H1 (cell line): ENCODE data around the gene LNPEP. TPM values are rescaled to one million over a fixed set of nuclear protein-coding genes. Genes with fewer than 3 reads are reported as not detected.

ENCODE experiments used
- CTCF ChIA-PET: fragments of 300-600 bp; sonication (Branson Sonifier 250); formaldehyde crosslinking; loops from one replicate; lab custom pipeline; 2021; ENCODE audit not compliant: partially characterized antibody; lab: Charles Lee
- POLR2A ChIA-PET: fragments of 300-600 bp; sonication (Branson Sonifier 250); formaldehyde crosslinking; loops from one replicate; lab custom pipeline; 2021; ENCODE audit warnings: inconsistent platforms; ENCODE audit not compliant: partially characterized antibody; lab: Charles Lee
- DNase-seq, 2 experiments: peaks; one replicate each; pipeline versions ENCODE4 v3.0.0 to v3.0.0-alpha.2; 2010 to 2022; ENCODE audit warnings: low spot score in 2 of 2, low read depth in 1 of 2, mixed read lengths in 1 of 2
- FAIRE-seq: peaks from 2 replicates; lab custom pipeline; 2011; peaks lifted over from hg19 to GRCh38; lab: Jason Lieb, UNC
- H2AFZ ChIP-seq: 2 replicates; pipeline ENCODE4 v1.8.1; 2012; ENCODE audit warnings: low read length, inconsistent platforms
- H2AK5ac ChIP-seq: 2 replicates; pipeline ENCODE4 v1.6.1; 2013; ENCODE audit warnings: low read depth, low read length
- H2BK120ac ChIP-seq: replicated peaks from 2 replicates; pipeline ENCODE3; 2013; ENCODE audit warnings: low read depth, low read length, inconsistent platforms
- H2BK12ac ChIP-seq: 2 replicates; pipeline ENCODE4 v1.6.1; 2013; ENCODE audit warnings: low read depth, low read length
- H2BK15ac ChIP-seq: 2 replicates; pipeline ENCODE4 v1.6.1; 2013; ENCODE audit warnings: low read length
- H2BK20ac ChIP-seq: 2 replicates; pipeline ENCODE4 v1.6.1; 2013; ENCODE audit warnings: low read length
- H2BK5ac ChIP-seq: 2 replicates; pipeline ENCODE4 v1.6.1; 2013; ENCODE audit warnings: low read depth, low read length
- H3K14ac ChIP-seq: 2 replicates; pipeline ENCODE4 v1.6.1; 2013; ENCODE audit warnings: inconsistent platforms; ENCODE audit not compliant: insufficient read length
- H3K18ac ChIP-seq: 2 replicates; pipeline ENCODE4 v1.6.1; 2013; ENCODE audit warnings: low read length; ENCODE audit errors: extremely low read depth
- H3K23ac ChIP-seq: 2 replicates; pipeline ENCODE4 v1.6.1; 2013; ENCODE audit warnings: inconsistent platforms; ENCODE audit not compliant: insufficient read length
- H3K23me2 ChIP-seq: 2 replicates; pipeline ENCODE4 v1.6.1; 2013; ENCODE audit warnings: low read depth, low read length
- H3K27ac ChIP-seq: 2 replicates; pipeline ENCODE4 v1.6.1; 2011; ENCODE audit warnings: low read depth, low read length, inconsistent platforms
- H3K27me3 ChIP-seq, 4 experiments: replicated peaks in 1 of 4; 1 replicate in 1 of 4; 2 replicates in 3 of 4; pipeline versions ENCODE4 v1.6.1 to v1.8.1; 2011 to 2013; ENCODE audit warnings: low read length in 3 of 4, mild to moderate bottlenecking in 3 of 4, inconsistent platforms in 2 of 4, mixed read lengths in 2 of 4, moderate library complexity in 1 of 4; ENCODE audit not compliant: control insufficient read depth in 3 of 4, insufficient read depth in 3 of 4; ENCODE audit errors: extremely low read depth in 1 of 4
- H3K36me3 ChIP-seq, 4 experiments: 2 replicates each; pipeline versions ENCODE4 v1.6.1 to v1.8.1; 2011 to 2013; ENCODE audit warnings: mild to moderate bottlenecking in 4 of 4, low read length in 3 of 4, moderate library complexity in 2 of 4, control low read depth in 1 of 4, inconsistent platforms in 1 of 4; ENCODE audit not compliant: insufficient read depth in 4 of 4, control insufficient read depth in 2 of 4
- H3K4ac ChIP-seq: replicated peaks from 2 replicates; pipeline ENCODE3; 2013; ENCODE audit warnings: low read length, low read depth, mixed read lengths, inconsistent platforms; ENCODE audit not compliant: insufficient read length
- H3K4me1 ChIP-seq, 4 experiments: replicated peaks in 1 of 4; 1 replicate in 1 of 4; 2 replicates in 3 of 4; pipeline versions ENCODE4 v1.6.1 to v1.8.1; 2011 to 2013; ENCODE audit warnings: low read length in 3 of 4, inconsistent platforms in 2 of 4, mixed read lengths in 1 of 4; ENCODE audit not compliant: insufficient read depth in 4 of 4, control insufficient read depth in 3 of 4
- H3K4me2 ChIP-seq, 2 experiments: 2 replicates each; pipeline versions ENCODE4 v1.6.1 to v1.8.1; 2011 to 2013; ENCODE audit warnings: low read depth in 2 of 2, low read length in 2 of 2, control low read depth in 1 of 2, inconsistent platforms in 1 of 2, mild to moderate bottlenecking in 1 of 2; ENCODE audit not compliant: insufficient read depth in 1 of 2
- H3K4me3 ChIP-seq, 4 experiments: fragments of 200-600, 300-600 bp in 1 of 4; sonication (generic), shearing (Covaris generic), sonication (Bioruptor Twin) in 1 of 4; 2 replicates each; pipeline versions ENCODE4 v1.5.1 to v1.8.1; 2011 to 2016; ENCODE audit warnings: low read length in 4 of 4, low read depth in 3 of 4, control low read depth in 2 of 4, inconsistent platforms in 2 of 4, mild to moderate bottlenecking in 2 of 4, mixed read lengths in 1 of 4, moderate library complexity in 1 of 4; ENCODE audit not compliant: insufficient read depth in 2 of 4; ENCODE audit errors: extremely low read depth in 1 of 4
- H3K56ac ChIP-seq: replicated peaks from 2 replicates; pipeline ENCODE3; 2013; ENCODE audit warnings: low read depth, mild to moderate bottlenecking, mixed read lengths, low read length, inconsistent platforms; ENCODE audit not compliant: insufficient read length
- H3K79me1 ChIP-seq: 2 replicates; pipeline ENCODE4 v1.6.1; 2013; ENCODE audit warnings: low read depth, low read length, control low read depth
- H3K79me2 ChIP-seq, 2 experiments: 2 replicates each; pipeline versions ENCODE4 v1.6.1 to v1.8.1; 2012 to 2013; ENCODE audit warnings: low read length in 2 of 2, mild to moderate bottlenecking in 2 of 2, inconsistent platforms in 1 of 2; ENCODE audit not compliant: insufficient read depth in 2 of 2, control insufficient read depth in 1 of 2
- H3K9ac ChIP-seq, 4 experiments: replicated peaks in 1 of 4; 1 replicate in 1 of 4; 2 replicates in 3 of 4; pipeline versions ENCODE4 v1.6.1 to v1.8.1; 2011 to 2013; ENCODE audit warnings: low read depth in 3 of 4, low read length in 3 of 4, control low read depth in 2 of 4, mild to moderate bottlenecking in 2 of 4, moderate library complexity in 2 of 4, inconsistent platforms in 1 of 4; ENCODE audit errors: extremely low read depth in 1 of 4
- H3K9me3 ChIP-seq, 2 experiments: 2 replicates each; pipeline versions ENCODE4 v1.6.1 to v1.8.1; 2012 to 2013; ENCODE audit warnings: mild to moderate bottlenecking in 2 of 2, moderate library complexity in 2 of 2, control low read depth in 1 of 2, inconsistent platforms in 1 of 2, low read depth in 1 of 2, low read length in 1 of 2, mixed read lengths in 1 of 2; ENCODE audit not compliant: insufficient read depth in 2 of 2
- H4K20me1 ChIP-seq, 2 experiments: replicated peaks in 1 of 2; 2 replicates each; pipeline versions ENCODE3 to v1.8.1; 2011 to 2013; ENCODE audit warnings: inconsistent platforms in 2 of 2, low read length in 2 of 2, mild to moderate bottlenecking in 1 of 2; ENCODE audit not compliant: insufficient read depth in 2 of 2, control insufficient read depth in 1 of 2
- H4K5ac ChIP-seq: 2 replicates; pipeline ENCODE4 v1.6.1; 2013; ENCODE audit warnings: low read length, low read depth, mixed read lengths, inconsistent platforms; ENCODE audit not compliant: insufficient read length
- H4K8ac ChIP-seq: 2 replicates; pipeline ENCODE4 v1.8.0; 2013; ENCODE audit warnings: mild to moderate bottlenecking, moderate library complexity, low read length, inconsistent platforms; ENCODE audit not compliant: insufficient read depth; ENCODE audit errors: extremely low read depth
- H4K91ac ChIP-seq: replicated peaks from 2 replicates; pipeline ENCODE3; 2013; ENCODE audit warnings: low read length, mixed read lengths, inconsistent platforms; ENCODE audit not compliant: insufficient read length
- CHD1 ChIP-seq: IDR thresholded peaks from 2 replicates; pipeline ENCODE4 v1.6.1; 2012; ENCODE audit warnings: low read depth, low read length, improper control_type of control experiment
- EGR1 ChIP-seq: IDR thresholded peaks from 2 replicates; pipeline ENCODE4 v1.6.1; 2011; ENCODE audit warnings: low read depth, low read length, borderline replicate concordance
- POLR2A ChIP-seq, 2 experiments: IDR thresholded peaks; 1 replicate in 1 of 2; 2 replicates in 1 of 2; pipeline ENCODE4 v1.6.1; 2011; ENCODE audit warnings: low read depth in 2 of 2, low read length in 2 of 2, mild to moderate bottlenecking in 2 of 2; ENCODE audit errors: control extremely low read depth in 1 of 2
- RAD21 ChIP-seq, 2 experiments: IDR thresholded peaks in 1 of 2; conservative IDR thresholded peaks in 1 of 2; 2 replicates each; pipeline ENCODE4 v1.6.1; 2011; ENCODE audit warnings: low read depth in 2 of 2, low read length in 2 of 2, improper control_type of control experiment in 1 of 2, inconsistent platforms in 1 of 2, mild to moderate bottlenecking in 1 of 2, moderate library complexity in 1 of 2
- SAP30 ChIP-seq: fragments of 300-600 bp; sonication (generic); IDR thresholded peaks from 2 replicates; pipeline ENCODE4 v1.7.1; 2012; ENCODE audit warnings: low read length, moderate library complexity, mild to moderate bottlenecking, inconsistent platforms; ENCODE audit not compliant: insufficient read depth, insufficient replicate concordance
- SIX5 ChIP-seq: IDR thresholded peaks from 2 replicates; pipeline ENCODE4 v1.6.1; 2011; ENCODE audit warnings: mild to moderate bottlenecking, low read depth, low read length
- USF2 ChIP-seq: IDR thresholded peaks from 2 replicates; pipeline ENCODE4 v1.6.1; 2011; ENCODE audit warnings: low read length, improper control_type of control experiment
- WGBS, 2 experiments: shearing (Covaris generic) in 1 of 2; methylation state at CpG; one replicate each; pipeline versions ENCODE4 v1.1.6 to v1.1.7; 2013 to 2015; ENCODE audit warnings: low lambda C conversion rate in 2 of 2, mixed read lengths in 2 of 2, inconsistent platforms in 1 of 2, low coverage in 1 of 2, missing lambda C conversion rate in 1 of 2; ENCODE audit not compliant: insufficient replicate concordance in 2 of 2, insufficient coverage in 1 of 2, insufficient read length in 1 of 2; ENCODE audit errors: extremely low coverage in 1 of 2, missing lambda C conversion rate in 1 of 2; 5-methylcytosine and 5-hydroxymethylcytosine counted together
- polyA plus RNA-seq, 7 experiments: library from polyadenylated mRNA; depleted of rRNA in 3 of 7; stranded (reverse) in 5 of 7; unstranded in 2 of 7; fragments of >200 nt in 5 of 7; fragments of 200-250 nt in 2 of 7; gene quantifications; 1 replicate in 5 of 7; 2 replicates in 1 of 7; 4 replicates in 1 of 7; pipeline versions ENCODE4 v1.2.1 to v1.2.3, GENCODE V29; 2011 to 2013; ENCODE audit warnings: missing spikeins in 2 of 7, mixed read lengths in 2 of 7
- total RNA-seq: library from RNA; stranded (reverse); fragmentation: NEBNext Ultra II Directional; extraction: Animal tissue kit (Norgen Biotek cat#: 25700); gene quantifications from 2 replicates; pipeline ENCODE4 v1.2.1, GENCODE V29; 2021

LNPEP gene
- total and polyA plus RNA-seq, 2 of the 8 experiments (the other 6 are each of a cell fraction or from before 2014, with no cell fraction given): 1.8 to 4.5 TPM

DNA sequence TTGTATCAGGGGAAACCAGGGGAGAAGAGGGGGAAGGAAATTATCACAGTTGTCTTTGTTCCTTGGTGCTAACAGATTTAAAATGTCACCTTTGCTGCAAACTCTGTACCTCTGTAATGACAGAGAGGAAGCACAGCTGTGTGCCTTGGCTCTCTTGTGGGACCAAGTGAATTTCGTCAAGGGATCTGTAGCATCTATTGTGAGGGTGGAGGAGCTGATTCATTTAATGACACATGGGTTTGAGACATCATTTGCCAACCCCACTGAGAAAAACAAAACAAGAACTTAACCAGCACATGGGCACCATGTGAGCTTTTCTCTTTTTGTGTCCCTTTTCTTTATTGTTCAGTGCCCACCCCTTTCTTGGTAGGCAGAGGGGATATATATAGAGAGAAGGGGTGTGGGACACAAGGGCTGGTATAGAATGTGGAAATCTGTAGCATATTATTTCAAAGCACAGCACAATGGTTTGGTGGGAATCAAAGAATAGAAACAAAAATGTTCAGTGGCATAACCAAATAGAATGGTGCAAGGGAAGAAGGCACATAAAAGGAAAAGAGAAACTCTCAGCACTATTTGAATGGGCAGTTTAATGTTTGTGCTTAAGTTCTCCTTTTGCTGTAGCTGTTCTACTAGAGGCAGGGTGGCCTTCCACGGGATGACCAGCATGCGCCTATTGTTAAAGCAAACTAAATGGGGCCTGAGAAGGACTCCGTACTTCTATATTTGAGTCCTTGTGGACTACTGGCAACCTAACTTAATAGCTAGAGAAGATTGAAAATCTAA lies 143.3 kb downstream of the LNPEP start:
- 86% methylated on average over 4 of the region's 4 CpGs; no CpG with 5 or more reads in 1 of the 2 experiments for WGBS, 2 experiments
- H3K56ac ChIP-seq: no peak overlapping the region
- no peaks in the 10 kb centered on the region for H3K27me3 ChIP-seq
- no peaks in the 10 kb centered on the region for H3K9me3 ChIP-seq
- H2AK5ac ChIP-seq: no peak overlapping the region
- CTCF ChIA-PET: interaction anchor here (0.6 to 1.3 kb wide), 2 partner anchors 9 to 14 kb away, joined by 3 to 4 read pairs; no protein-coding TSS in a partner anchor
- H2BK12ac ChIP-seq: no peak overlapping the region
- no peaks in the 10 kb centered on the region for H3K36me3 ChIP-seq
- no peak overlapping the region for H4K8ac ChIP-seq
- H2BK5ac ChIP-seq: no peak overlapping the region
- DNase-seq: no peak
- H3K18ac ChIP-seq: no peak overlapping the region
- no peak overlapping the region for H3K23ac ChIP-seq
- H3K4me1 ChIP-seq: no peaks in the 10 kb centered on the region
- H3K23me2 ChIP-seq: no peaks in the 10 kb centered on the region
- no peak overlapping the region for H3K9ac ChIP-seq
- H3K4me2 ChIP-seq: no peak overlapping the region
- no peak overlapping the region for H2BK20ac ChIP-seq
- no peak overlapping the region for H4K5ac ChIP-seq
- H4K20me1 ChIP-seq: no peaks in the 10 kb centered on the region
- H3K4ac ChIP-seq: no peak overlapping the region
- POLR2A ChIA-PET: no interaction called here
- no peak overlapping the region for H2BK120ac ChIP-seq
- H3K14ac ChIP-seq: no peak overlapping the region
- H2AFZ ChIP-seq: peak overlapping the region; percentile 70; the same call in 1 of the 2 replicates
- no peak overlapping the region for H2BK15ac ChIP-seq
- no peaks in the 10 kb centered on the region for H3K79me2 ChIP-seq
- no peak overlapping the region for H4K91ac ChIP-seq
- H3K4me3 ChIP-seq: no peak overlapping the region
- no peaks in the 10 kb centered on the region for H3K79me1 ChIP-seq
- FAIRE-seq: no peak
- H3K27ac ChIP-seq: no peak overlapping the region
- TF ChIP-seq CHD1: no peak
- TF ChIP-seq SIX5: no peak
- no peak for TF ChIP-seq RAD21 (IDR thresholded peaks at IDR 0.05 in 1 of 2, conservative IDR thresholded peaks at IDR 0.05 in 1 of 2; ENCODE audit: low read depth in 2 of 2, low read length in 2 of 2)
- TF ChIP-seq USF2: no peak
- TF ChIP-seq SAP30: no peak
- TF ChIP-seq EGR1: no peak
- TF ChIP-seq POLR2A (IDR thresholded peaks at IDR 0.05; ENCODE audit: control extremely low read depth in 1 of 2, low read depth in 2 of 2, low read length in 2 of 2): no peak
